Neural cell (in vitro differentiated cells): ENCODE results near the gene GPALPP1. TPM values are rescaled to one million over a fixed set of nuclear protein-coding genes. Genes with fewer than 3 reads are reported as not detected.

ENCODE experiments used
- H2AFZ ChIP-seq: fragments of 200-600, 300-800 bp; sonication (generic), shearing (Covaris generic); 2 replicates; pipeline ENCODE4 v1.6.0; 2014; ENCODE audit warnings: low read depth, mild to moderate bottlenecking, antibody characterized with exemption, low read length, moderate library complexity
- H3F3A ChIP-seq: fragments of 200-600 bp; shearing (Covaris generic); 2 replicates; pipeline ENCODE4 v1.6.1; 2016; ENCODE audit warnings: mild to moderate bottlenecking, moderate library complexity, mixed read lengths, antibody characterized with exemption, low read length; ENCODE audit not compliant: insufficient read depth, poor library complexity, severe bottlenecking
- H3K27ac ChIP-seq: fragments of 200-600, 300-800 bp; sonication (generic), shearing (Covaris generic); 2 replicates; pipeline ENCODE4 v1.5.1; 2014; ENCODE audit warnings: mild to moderate bottlenecking, low read length, moderate library complexity
- H3K27me3 ChIP-seq: fragments of 300-800, 200-600 bp; sonication (generic), shearing (Covaris generic); 2 replicates; pipeline ENCODE4 v1.6.0; 2014; ENCODE audit warnings: mild to moderate bottlenecking, low read depth, low read length, moderate library complexity; ENCODE audit not compliant: insufficient read depth
- H3K36me3 ChIP-seq: fragments of 300-800, 200-600 bp; sonication (generic), shearing (Covaris generic); 2 replicates; pipeline ENCODE4 v1.5.1; 2014; ENCODE audit warnings: mild to moderate bottlenecking, antibody characterized with exemption, low read length, moderate library complexity; ENCODE audit not compliant: insufficient read depth
- H3K4me2 ChIP-seq: fragments of 300-800, 200-600 bp; sonication (generic), shearing (Covaris generic); 2 replicates; pipeline ENCODE4 v1.6.0; 2014; ENCODE audit warnings: mild to moderate bottlenecking, low read length
- H3K4me3 ChIP-seq: fragments of 300-800, 200-600 bp; sonication (generic), shearing (Covaris generic); 2 replicates; pipeline ENCODE4 v1.5.1; 2014; ENCODE audit warnings: mild to moderate bottlenecking, low read length, moderate library complexity
- H3K79me2 ChIP-seq: fragments of 200-600 bp; shearing (Covaris generic); replicated peaks from 2 replicates; pipeline ENCODE4 v1.6.0; 2014; ENCODE audit warnings: mild to moderate bottlenecking, low read length, moderate library complexity; ENCODE audit not compliant: insufficient read depth
- H3K9ac ChIP-seq: fragments of 300-800, 200-600 bp; sonication (generic), shearing (Covaris generic); 2 replicates; pipeline ENCODE4 v1.6.1; 2016; ENCODE audit warnings: mild to moderate bottlenecking, low read length, mixed read lengths
- H3K9me2 ChIP-seq: fragments of 200-600 bp; shearing (Covaris generic); 2 replicates; pipeline ENCODE4 v1.6.1; 2016; ENCODE audit warnings: mild to moderate bottlenecking, low read length, mixed read lengths; ENCODE audit not compliant: insufficient read depth
- H3K9me3 ChIP-seq: fragments of 200-600, 300-800 bp; sonication (generic), shearing (Covaris generic); 2 replicates; pipeline ENCODE4 v1.6.1; 2016; ENCODE audit warnings: mild to moderate bottlenecking, mixed run types, low read length, moderate library complexity, mixed read lengths
- H4K20me1 ChIP-seq: fragments of 200-600 bp; shearing (Covaris generic); 2 replicates; pipeline ENCODE4 v1.6.1; 2016; ENCODE audit warnings: mild to moderate bottlenecking, mixed run types; ENCODE audit not compliant: insufficient read depth
- CTCF ChIP-seq: fragments of 450-650 bp; IDR thresholded peaks from 2 replicates; pipeline ENCODE4 v1.5.1; 2014; ENCODE audit warnings: antibody characterized with exemption, mild to moderate bottlenecking, moderate library complexity; ENCODE audit not compliant: poor library complexity, severe bottlenecking
- EP300 ChIP-seq: fragments of 450-650 bp; conservative IDR thresholded peaks from 2 replicates; pipeline ENCODE4 v1.6.1; 2014; ENCODE audit warnings: antibody characterized with exemption, mild to moderate bottlenecking, moderate library complexity; ENCODE audit not compliant: poor library complexity, severe bottlenecking
- EZH2 ChIP-seq: fragments of 200-600, 300-800 bp; shearing (Covaris generic), sonication (generic); IDR thresholded peaks from 2 replicates; pipeline ENCODE4 v1.6.1; 2014; ENCODE audit warnings: antibody characterized with exemption, low read length, borderline replicate concordance, mild to moderate bottlenecking; ENCODE audit not compliant: insufficient read depth, poor library complexity, severe bottlenecking
- MXI1 ChIP-seq: fragments of 450-650 bp; conservative IDR thresholded peaks from 2 replicates; pipeline ENCODE4 v1.6.1; 2014; ENCODE audit warnings: antibody characterized with exemption, mild to moderate bottlenecking; ENCODE audit not compliant: poor library complexity, severe bottlenecking
- POLR2AphosphoS5 ChIP-seq: IDR thresholded peaks from 2 replicates; pipeline ENCODE4 v1.6.1; 2012
- RAD21 ChIP-seq: fragments of 450-650 bp; conservative IDR thresholded peaks from 2 replicates; pipeline ENCODE4 v1.6.1; 2014; ENCODE audit warnings: antibody characterized with exemption, mild to moderate bottlenecking, moderate library complexity
- REST ChIP-seq: IDR thresholded peaks from 2 replicates; pipeline ENCODE4 v1.6.1; 2012; ENCODE audit warnings: borderline replicate concordance
- SMC3 ChIP-seq: fragments of 450-650 bp; conservative IDR thresholded peaks from 2 replicates; pipeline ENCODE4 v1.6.1; 2014; ENCODE audit warnings: antibody characterized with exemption, mild to moderate bottlenecking, moderate library complexity; ENCODE audit not compliant: poor library complexity
- TAF1 ChIP-seq: IDR thresholded peaks from 2 replicates; pipeline ENCODE4 v1.6.1; 2012; ENCODE audit warnings: low read depth
- polyA plus RNA-seq: library from polyadenylated mRNA; depleted of rRNA; stranded (reverse); fragments of >200 nt; gene quantifications from 2 replicates; pipeline ENCODE4 v1.2.3, GENCODE V29; 2014

GPALPP1 gene
- polyA plus RNA-seq, 1 donor from 2014 or later, result 49.7 TPM

DNA sequence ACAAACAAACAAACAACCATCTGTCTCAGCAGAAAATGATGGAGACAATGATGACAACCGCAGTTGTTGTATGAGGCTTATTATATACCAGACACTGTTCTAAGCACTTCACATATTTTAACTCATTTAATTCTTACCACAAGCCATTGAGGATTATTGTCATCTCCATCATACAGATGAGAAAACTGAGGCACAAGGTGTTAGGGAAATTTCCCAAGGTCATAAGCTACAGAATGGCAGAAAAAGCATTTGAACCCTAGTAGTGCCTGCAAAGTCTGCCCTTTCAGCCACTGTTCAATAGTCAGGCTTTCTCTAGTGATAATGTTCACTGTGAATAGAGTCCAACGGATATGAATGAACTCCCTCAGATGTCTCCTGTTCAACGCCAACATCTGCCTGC is 60.1 kb downstream of the GPALPP1 start:
- H4K20me1 ChIP-seq, result no peaks in the 10 kb centered on the region
- no peak overlapping the region for H3K4me2 ChIP-seq
- TF ChIP-seq EZH2, result no peak
- TF ChIP-seq CTCF, result no peak
- TF ChIP-seq POLR2AphosphoS5, result no peak
- TF ChIP-seq TAF1, result no peak
- TF ChIP-seq SMC3, result no peak
- TF ChIP-seq RAD21, result no peak
- TF ChIP-seq REST, result no peak
- TF ChIP-seq EP300, result no peak
- no peak for TF ChIP-seq MXI1

GRCh38 chr13:45051315-45051714 is 62.0 kb downstream of the GPALPP1 start:
- H2AFZ ChIP-seq, result no peak overlapping the region
- no peak for TF ChIP-seq EP300
- TF ChIP-seq SMC3, result no peak
- TF ChIP-seq MXI1, result no peak
- no peak for TF ChIP-seq REST
- no peak for TF ChIP-seq TAF1
- no peak for TF ChIP-seq CTCF
- TF ChIP-seq EZH2, result no peak

More for the DNA sequence above, 60.1 kb downstream of the GPALPP1 start:
- Histone ChIP-seq H2AFZ (no peak overlapping the region), H3K79me2 (no peaks in the 10 kb centered on the region), H3K27ac (no peak overlapping the region), H3K9me3 (no peaks in the 10 kb centered on the region), H3F3A (no peaks in the 10 kb centered on the region), H3K9me2 (no peaks in the 10 kb centered on the region), H3K4me3 (no peak overlapping the region), H3K27me3 (no peaks in the 10 kb centered on the region), H3K9ac (no peak overlapping the region), H3K36me3 (no peaks in the 10 kb centered on the region)

More at GRCh38 chr13:45051315-45051714, 62.0 kb downstream of the GPALPP1 start:
- no peak overlapping the region for H3K4me2 ChIP-seq
- no peaks in the 10 kb centered on the region for H3K27me3 ChIP-seq
- no peaks in the 10 kb centered on the region for H3K9me3 ChIP-seq
- no peaks in the 10 kb centered on the region for H3K36me3 ChIP-seq
- no peak overlapping the region for H3K27ac ChIP-seq
- no peak overlapping the region for H3K4me3 ChIP-seq
- H3K9ac ChIP-seq, result no peak overlapping the region
- no peaks in the 10 kb centered on the region for H3K9me2 ChIP-seq
- no peaks in the 10 kb centered on the region for H3F3A ChIP-seq
- no peaks in the 10 kb centered on the region for H4K20me1 ChIP-seq
- H3K79me2 ChIP-seq, result no peaks in the 10 kb centered on the region
